ENCODE data around the gene GUCD1. TPM values are rescaled to one million over a fixed set of nuclear protein-coding genes. Genes with fewer than 3 reads are reported as not detected.

The GUCD1 gene
- total and polyA plus RNA-seq, 2 of the 13 experiments (the other 11 are each of a cell fraction or from before 2014, with no cell fraction given), result 128 to 245 TPM

DNA sequence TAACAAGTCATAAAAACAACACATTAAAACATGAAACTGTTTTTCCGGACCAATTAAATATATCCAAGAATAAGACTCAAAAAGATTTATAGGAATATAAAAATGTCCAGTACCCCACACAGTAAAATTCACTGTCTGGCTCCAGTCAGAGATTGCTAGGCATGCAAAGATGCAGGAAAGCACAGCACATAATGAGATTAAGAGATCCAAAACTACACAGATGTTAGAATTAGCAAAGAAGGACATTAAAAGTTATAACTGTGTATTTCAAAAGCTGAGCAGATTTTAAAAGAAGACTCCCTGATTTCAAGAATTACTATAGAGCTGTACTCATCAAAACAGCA lies 24.3 kb upstream of the GUCD1 start:
- DNase-seq (ENCODE audit: low spot score) (no peak), ATAC-seq (no peak), FAIRE-seq (no peak)
- peaks cover 85% of the 10 kb centered on the region for H3K4me1 ChIP-seq (ENCODE audit: insufficient read depth, low read length)
- H2AFZ ChIP-seq (ENCODE audit: low read length), result no peak overlapping the region
- H3K27ac ChIP-seq (ENCODE audit: extremely low read length, insufficient read depth, low read length), result peak overlapping the region; percentile 97
- H3K36me3 ChIP-seq (replicated peaks in 1 of 2; ENCODE audit: control insufficient read depth in 1 of 2, insufficient read depth in 2 of 2, low read length in 2 of 2), result peaks cover 1 to 8% of the 10 kb centered on the region in 2 experiments; a peak in 4 of 5 replicates
- H3K4me3 ChIP-seq (replicated peaks in 1 of 3; ENCODE audit: insufficient read depth in 1 of 3, low read depth in 2 of 3, low read length in 3 of 3), result peak overlapping the region in 1 of 3 experiments; percentile 15; a peak in 1 of 6 replicates
- intact Hi-C loops (cut with micrococcal nuclease; ENCODE audit: unreplicated experiment) (loop anchor here (2.0 kb wide), 1 partner anchor 14 kb away; no protein-coding TSS in a partner anchor), in situ Hi-C loops (cut with HindIII; ENCODE audit: extremely low pct_ligation_motif_present, low pct_unique_long_range_greater_than_20kb) (no loop called here)
- no TSS peak for BruUV-seq (replicated peaks)
- H3K9ac ChIP-seq (ENCODE audit: insufficient read depth, low read depth, low read length), result peak overlapping the region; percentile 68
- H3K79me2 ChIP-seq (ENCODE audit: insufficient read depth, low read length), result no peaks in the 10 kb centered on the region
- H3K27me3 ChIP-seq (ENCODE audit: control insufficient read depth in 1 of 2, insufficient read depth in 2 of 2, low read length in 2 of 2), result no peaks in the 10 kb centered on the region
- ChIA-PET CTCF (ENCODE audit: low intra/inter-chr PET ratio, low total read pairs) (no interaction called here), POLR2A (interaction anchor here (0.6 to 6.5 kb wide), 11 partner anchors 9 to 72 kb away, joined by 3 to 138 read pairs (median 17); partner anchors contain the start of genes GGT1, GUCD1, LRRC75B and SNRPD3)
- H3K4me2 ChIP-seq (ENCODE audit: low read depth, low read length), result peak overlapping the region; percentile 84
- 3% methylated on average over 1 of the region's 1 CpG for WGBS (ENCODE audit: low lambda C conversion rate)
- H4K20me1 ChIP-seq (ENCODE audit: insufficient read depth, low read length), result no peaks in the 10 kb centered on the region
- no peaks in the 10 kb centered on the region for H3K9me3 ChIP-seq (ENCODE audit: low read length)
- TF ChIP-seq SPEN (CRISPR knock-in tag; IDR thresholded peaks at IDR 0.05; ENCODE audit: low read depth) (no peak), SOX6 (IDR thresholded peaks at IDR 0.05) (no peak), SOX6 (CRISPR knock-in tag; IDR thresholded peaks at IDR 0.05) (peak; percentile 46; the same call in 1 of the 2 replicates), CHD4 (IDR thresholded peaks at IDR 0.05; ENCODE audit: borderline replicate concordance, low read length) (peak; percentile 87; the same call in 1 of the 2 replicates), TCF7L2 (IDR thresholded peaks at IDR 0.05; ENCODE audit: low read depth, low read length) (0 out of 2 replicates have a peak, but pooled peaks have one; percentile 8), ZSCAN25 (CRISPR knock-in tag; IDR thresholded peaks at IDR 0.05) (no peak), ZBTB1 (CRISPR knock-in tag; IDR thresholded peaks at IDR 0.05; ENCODE audit: borderline replicate concordance) (no peak), DPF2 (CRISPR knock-in tag; IDR thresholded peaks at IDR 0.05; ENCODE audit: borderline replicate concordance, low read depth) (no peak), PHF5A (CRISPR knock-in tag; IDR thresholded peaks at IDR 0.05; ENCODE audit: low read depth, unreplicated experiment) (peak; percentile 1), PHF8 (CRISPR knock-in tag; IDR thresholded peaks at IDR 0.05) (0 out of 2 replicates have a peak, but pooled peaks have one; percentile 3), NONO (IDR thresholded peaks at IDR 0.05) (no peak), NONO (CRISPR knock-in tag; conservative IDR thresholded peaks at IDR 0.05) (0 out of 2 replicates have a peak, but pooled peaks have one; percentile 6), MYC (CRISPR knock-in tag; IDR thresholded peaks at IDR 0.05; ENCODE audit: borderline replicate concordance) (no peak)
- TF ChIP-seq, protein P1, sequence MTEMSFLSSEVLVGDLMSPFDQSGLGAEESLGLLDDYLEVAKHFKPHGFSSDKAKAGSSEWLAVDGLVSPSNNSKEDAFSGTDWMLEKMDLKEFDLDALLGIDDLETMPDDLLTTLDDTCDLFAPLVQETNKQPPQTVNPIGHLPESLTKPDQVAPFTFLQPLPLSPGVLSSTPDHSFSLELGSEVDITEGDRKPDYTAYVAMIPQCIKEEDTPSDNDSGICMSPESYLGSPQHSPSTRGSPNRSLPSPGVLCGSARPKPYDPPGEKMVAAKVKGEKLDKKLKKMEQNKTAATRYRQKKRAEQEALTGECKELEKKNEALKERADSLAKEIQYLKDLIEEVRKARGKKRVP (CRISPR knock-in tag; IDR thresholded peaks at IDR 0.05), result 0 out of 4 replicates have a peak, but pooled peaks of 1 of the 2 experiments have one; percentile 17
- TF ChIP-seq, protein P2, sequence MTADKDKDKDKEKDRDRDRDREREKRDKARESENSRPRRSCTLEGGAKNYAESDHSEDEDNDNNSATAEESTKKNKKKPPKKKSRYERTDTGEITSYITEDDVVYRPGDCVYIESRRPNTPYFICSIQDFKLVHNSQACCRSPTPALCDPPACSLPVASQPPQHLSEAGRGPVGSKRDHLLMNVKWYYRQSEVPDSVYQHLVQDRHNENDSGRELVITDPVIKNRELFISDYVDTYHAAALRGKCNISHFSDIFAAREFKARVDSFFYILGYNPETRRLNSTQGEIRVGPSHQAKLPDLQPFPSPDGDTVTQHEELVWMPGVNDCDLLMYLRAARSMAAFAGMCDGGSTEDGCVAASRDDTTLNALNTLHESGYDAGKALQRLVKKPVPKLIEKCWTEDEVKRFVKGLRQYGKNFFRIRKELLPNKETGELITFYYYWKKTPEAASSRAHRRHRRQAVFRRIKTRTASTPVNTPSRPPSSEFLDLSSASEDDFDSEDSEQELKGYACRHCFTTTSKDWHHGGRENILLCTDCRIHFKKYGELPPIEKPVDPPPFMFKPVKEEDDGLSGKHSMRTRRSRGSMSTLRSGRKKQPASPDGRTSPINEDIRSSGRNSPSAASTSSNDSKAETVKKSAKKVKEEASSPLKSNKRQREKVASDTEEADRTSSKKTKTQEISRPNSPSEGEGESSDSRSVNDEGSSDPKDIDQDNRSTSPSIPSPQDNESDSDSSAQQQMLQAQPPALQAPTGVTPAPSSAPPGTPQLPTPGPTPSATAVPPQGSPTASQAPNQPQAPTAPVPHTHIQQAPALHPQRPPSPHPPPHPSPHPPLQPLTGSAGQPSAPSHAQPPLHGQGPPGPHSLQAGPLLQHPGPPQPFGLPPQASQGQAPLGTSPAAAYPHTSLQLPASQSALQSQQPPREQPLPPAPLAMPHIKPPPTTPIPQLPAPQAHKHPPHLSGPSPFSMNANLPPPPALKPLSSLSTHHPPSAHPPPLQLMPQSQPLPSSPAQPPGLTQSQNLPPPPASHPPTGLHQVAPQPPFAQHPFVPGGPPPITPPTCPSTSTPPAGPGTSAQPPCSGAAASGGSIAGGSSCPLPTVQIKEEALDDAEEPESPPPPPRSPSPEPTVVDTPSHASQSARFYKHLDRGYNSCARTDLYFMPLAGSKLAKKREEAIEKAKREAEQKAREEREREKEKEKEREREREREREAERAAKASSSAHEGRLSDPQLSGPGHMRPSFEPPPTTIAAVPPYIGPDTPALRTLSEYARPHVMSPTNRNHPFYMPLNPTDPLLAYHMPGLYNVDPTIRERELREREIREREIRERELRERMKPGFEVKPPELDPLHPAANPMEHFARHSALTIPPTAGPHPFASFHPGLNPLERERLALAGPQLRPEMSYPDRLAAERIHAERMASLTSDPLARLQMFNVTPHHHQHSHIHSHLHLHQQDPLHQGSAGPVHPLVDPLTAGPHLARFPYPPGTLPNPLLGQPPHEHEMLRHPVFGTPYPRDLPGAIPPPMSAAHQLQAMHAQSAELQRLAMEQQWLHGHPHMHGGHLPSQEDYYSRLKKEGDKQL (CRISPR knock-in tag; IDR thresholded peaks at IDR 0.05; ENCODE audit: low read depth), result 0 out of 2 replicates have a peak, but pooled peaks have one; percentile 8
- TF ChIP-seq, protein P3, sequence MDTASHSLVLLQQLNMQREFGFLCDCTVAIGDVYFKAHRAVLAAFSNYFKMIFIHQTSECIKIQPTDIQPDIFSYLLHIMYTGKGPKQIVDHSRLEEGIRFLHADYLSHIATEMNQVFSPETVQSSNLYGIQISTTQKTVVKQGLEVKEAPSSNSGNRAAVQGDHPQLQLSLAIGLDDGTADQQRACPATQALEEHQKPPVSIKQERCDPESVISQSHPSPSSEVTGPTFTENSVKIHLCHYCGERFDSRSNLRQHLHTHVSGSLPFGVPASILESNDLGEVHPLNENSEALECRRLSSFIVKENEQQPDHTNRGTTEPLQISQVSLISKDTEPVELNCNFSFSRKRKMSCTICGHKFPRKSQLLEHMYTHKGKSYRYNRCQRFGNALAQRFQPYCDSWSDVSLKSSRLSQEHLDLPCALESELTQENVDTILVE (CRISPR knock-in tag; IDR thresholded peaks at IDR 0.05), result peak; percentile 0; the same call in 1 of the 2 replicates
